ENCODE measurements around the gene FZR1. TPM values are rescaled to one million over a fixed set of nuclear protein-coding genes. Genes with fewer than 3 reads are reported as not detected.

FZR1 gene
- total RNA-seq, 1 donor from 2014 or later: 44.3 TPM

GRCh38 chr19:3517638-3518037, 11.5 kb downstream of the FZR1 start:
- intact Hi-C loops (cut with micrococcal nuclease): no loop called here
- no peak overlapping the region for H3K27ac Mint-ChIP-seq
- H3K9me3 Mint-ChIP-seq: no peaks in the 10 kb centered on the region
- H3K4me3 Mint-ChIP-seq (ENCODE audit: low read depth): no peak overlapping the region
- H3K4me1 Mint-ChIP-seq (ENCODE audit: low read depth): peaks cover 2% of the 10 kb centered on the region
- no peaks in the 10 kb centered on the region for H3K27me3 Mint-ChIP-seq (ENCODE audit: low read depth)
- no peak for DNase-seq (ENCODE audit: low spot score)
- peaks cover 11% of the 10 kb centered on the region for H3K36me3 Mint-ChIP-seq (ENCODE audit: low read depth)

GRCh38 chr19:3518255-3518654, 12.1 kb downstream of the FZR1 start:
- H3K4me3 Mint-ChIP-seq (ENCODE audit: low read depth): no peak overlapping the region
- intact Hi-C loops (cut with micrococcal nuclease): no loop called here
- no peak overlapping the region for H3K27ac Mint-ChIP-seq
- no peak for DNase-seq (ENCODE audit: low spot score)
- H3K9me3 Mint-ChIP-seq: no peaks in the 10 kb centered on the region
- H3K4me1 Mint-ChIP-seq (ENCODE audit: low read depth): peaks cover 2% of the 10 kb centered on the region
- no peaks in the 10 kb centered on the region for H3K27me3 Mint-ChIP-seq (ENCODE audit: low read depth)
- peaks cover 11% of the 10 kb centered on the region for H3K36me3 Mint-ChIP-seq (ENCODE audit: low read depth)

- peaks cover 2% of the 10 kb centered on the region for H3K4me1 Mint-ChIP-seq (ENCODE audit: low read depth)
- H3K4me3 Mint-ChIP-seq (ENCODE audit: low read depth): no peak overlapping the region
- no peak overlapping the region for H3K27ac Mint-ChIP-seq
- peaks cover 11% of the 10 kb centered on the region for H3K36me3 Mint-ChIP-seq (ENCODE audit: low read depth)
- H3K27me3 Mint-ChIP-seq (ENCODE audit: low read depth): no peaks in the 10 kb centered on the region
- no peak for DNase-seq (ENCODE audit: low spot score)
- intact Hi-C loops (cut with micrococcal nuclease): no loop called here
- no peaks in the 10 kb centered on the region for H3K9me3 Mint-ChIP-seq
Observed at GRCh38 chr19:3518659-3519058, 12.5 kb downstream of the FZR1 start.

- Mint-ChIP-seq H3K9me3 (no peaks in the 10 kb centered on the region), H3K4me3 (ENCODE audit: low read depth) (no peak overlapping the region), H3K36me3 (ENCODE audit: low read depth) (peaks cover 11% of the 10 kb centered on the region), H3K27ac (no peak overlapping the region), H3K27me3 (ENCODE audit: low read depth) (no peaks in the 10 kb centered on the region), H3K4me1 (ENCODE audit: low read depth) (peaks cover 2% of the 10 kb centered on the region)
- intact Hi-C loops (cut with micrococcal nuclease): no loop called here
- no peak for DNase-seq (ENCODE audit: low spot score)
Observed at GRCh38 chr19:3519126-3519525, 13.0 kb downstream of the FZR1 start.

- DNase-seq (ENCODE audit: low spot score): no peak
- Mint-ChIP-seq H3K4me3 (ENCODE audit: low read depth) (no peak overlapping the region), H3K27ac (no peak overlapping the region), H3K27me3 (ENCODE audit: low read depth) (no peaks in the 10 kb centered on the region), H3K36me3 (ENCODE audit: low read depth) (peaks cover 14% of the 10 kb centered on the region), H3K9me3 (no peaks in the 10 kb centered on the region), H3K4me1 (ENCODE audit: low read depth) (peaks cover 2% of the 10 kb centered on the region)
- intact Hi-C loops (cut with micrococcal nuclease): no loop called here
Observed at GRCh38 chr19:3520166-3521103, 14.3 kb downstream of the FZR1 start.

GRCh38 chr19:3521104-3521445, 15.0 kb downstream of the FZR1 start:
- H3K36me3 Mint-ChIP-seq (ENCODE audit: low read depth): peaks cover 16% of the 10 kb centered on the region

GRCh38 chr19:3522421-3523360, 16.6 kb downstream of the FZR1 start:
- no peak for DNase-seq (ENCODE audit: low spot score)
- Mint-ChIP-seq H3K9me3 (no peaks in the 10 kb centered on the region), H3K4me3 (ENCODE audit: low read depth) (no peak overlapping the region), H3K36me3 (ENCODE audit: low read depth) (peaks cover 21% of the 10 kb centered on the region), H3K27ac (no peak overlapping the region), H3K4me1 (ENCODE audit: low read depth) (no peaks in the 10 kb centered on the region), H3K27me3 (ENCODE audit: low read depth) (no peaks in the 10 kb centered on the region)
- intact Hi-C loops (cut with micrococcal nuclease): no loop called here

More at GRCh38 chr19:3521104-3521445, 15.0 kb downstream of the FZR1 start:
- no peak overlapping the region for H3K4me3 Mint-ChIP-seq (ENCODE audit: low read depth)
- intact Hi-C loops (cut with micrococcal nuclease): no loop called here
- H3K27me3 Mint-ChIP-seq (ENCODE audit: low read depth): no peaks in the 10 kb centered on the region
- no peak for DNase-seq (ENCODE audit: low spot score)
- no peak overlapping the region for H3K27ac Mint-ChIP-seq
- no peaks in the 10 kb centered on the region for H3K9me3 Mint-ChIP-seq
- no peaks in the 10 kb centered on the region for H3K4me1 Mint-ChIP-seq (ENCODE audit: low read depth)

- peaks cover 21% of the 10 kb centered on the region for H3K36me3 Mint-ChIP-seq (ENCODE audit: low read depth)
- intact Hi-C loops (cut with micrococcal nuclease): no loop called here
- H3K4me1 Mint-ChIP-seq (ENCODE audit: low read depth): no peaks in the 10 kb centered on the region
Observed at GRCh38 chr19:3523361-3524077, 17.4 kb downstream of the FZR1 start.

GRCh38 chr19:3524078-3524842, 18.1 kb downstream of the FZR1 start:
- intact Hi-C loops (cut with micrococcal nuclease): no loop called here
- no peak for DNase-seq (ENCODE audit: low spot score)
- Mint-ChIP-seq H3K4me1 (ENCODE audit: low read depth) (no peaks in the 10 kb centered on the region), H3K27me3 (ENCODE audit: low read depth) (no peaks in the 10 kb centered on the region), H3K27ac (no peak overlapping the region), H3K9me3 (no peaks in the 10 kb centered on the region), H3K4me3 (ENCODE audit: low read depth) (no peak overlapping the region), H3K36me3 (ENCODE audit: low read depth) (peaks cover 21% of the 10 kb centered on the region)

More at GRCh38 chr19:3523361-3524077, 17.4 kb downstream of the FZR1 start:
- DNase-seq (ENCODE audit: low spot score): no peak
- Mint-ChIP-seq H3K9me3 (no peaks in the 10 kb centered on the region), H3K27me3 (ENCODE audit: low read depth) (no peaks in the 10 kb centered on the region), H3K27ac (no peak overlapping the region), H3K4me3 (ENCODE audit: low read depth) (no peak overlapping the region)

GRCh38 chr19:3524904-3525451, 18.9 kb downstream of the FZR1 start:
- H3K36me3 Mint-ChIP-seq (ENCODE audit: low read depth): peaks cover 21% of the 10 kb centered on the region
- intact Hi-C loops (cut with micrococcal nuclease): no loop called here
- no peaks in the 10 kb centered on the region for H3K4me1 Mint-ChIP-seq (ENCODE audit: low read depth)
- no peak for DNase-seq (ENCODE audit: low spot score)
- no peaks in the 10 kb centered on the region for H3K27me3 Mint-ChIP-seq (ENCODE audit: low read depth)
- no peak overlapping the region for H3K4me3 Mint-ChIP-seq (ENCODE audit: low read depth)
- no peak overlapping the region for H3K27ac Mint-ChIP-seq
- H3K9me3 Mint-ChIP-seq: no peaks in the 10 kb centered on the region

- H3K27ac Mint-ChIP-seq: no peak overlapping the region
- intact Hi-C loops (cut with micrococcal nuclease): no loop called here
- no peaks in the 10 kb centered on the region for H3K4me1 Mint-ChIP-seq (ENCODE audit: low read depth)
- H3K9me3 Mint-ChIP-seq: no peaks in the 10 kb centered on the region
- no peak overlapping the region for H3K4me3 Mint-ChIP-seq (ENCODE audit: low read depth)
- peaks cover 24% of the 10 kb centered on the region for H3K36me3 Mint-ChIP-seq (ENCODE audit: low read depth)
- DNase-seq (ENCODE audit: low spot score): no peak
- no peaks in the 10 kb centered on the region for H3K27me3 Mint-ChIP-seq (ENCODE audit: low read depth)
Observed at GRCh38 chr19:3526507-3527237, 20.6 kb downstream of the FZR1 start.
